Neural cell (in vitro differentiated cells): ENCODE results near the gene SWT1. TPM values are rescaled to one million over a fixed set of nuclear protein-coding genes. Genes with fewer than 3 reads are reported as not detected.

Source experiments
- H2AFZ ChIP-seq: fragments of 200-600, 300-800 bp; sonication (generic), shearing (Covaris generic); 2 replicates; pipeline ENCODE4 v1.6.0; 2014; ENCODE audit warnings: low read depth, mild to moderate bottlenecking, antibody characterized with exemption, low read length, moderate library complexity
- H3F3A ChIP-seq: fragments of 200-600 bp; shearing (Covaris generic); 2 replicates; pipeline ENCODE4 v1.6.1; 2016; ENCODE audit warnings: mild to moderate bottlenecking, moderate library complexity, mixed read lengths, antibody characterized with exemption, low read length; ENCODE audit not compliant: insufficient read depth, poor library complexity, severe bottlenecking
- H3K27ac ChIP-seq: fragments of 200-600, 300-800 bp; sonication (generic), shearing (Covaris generic); 2 replicates; pipeline ENCODE4 v1.5.1; 2014; ENCODE audit warnings: mild to moderate bottlenecking, low read length, moderate library complexity
- H3K27me3 ChIP-seq: fragments of 300-800, 200-600 bp; sonication (generic), shearing (Covaris generic); 2 replicates; pipeline ENCODE4 v1.6.0; 2014; ENCODE audit warnings: mild to moderate bottlenecking, low read depth, low read length, moderate library complexity; ENCODE audit not compliant: insufficient read depth
- H3K36me3 ChIP-seq: fragments of 300-800, 200-600 bp; sonication (generic), shearing (Covaris generic); 2 replicates; pipeline ENCODE4 v1.5.1; 2014; ENCODE audit warnings: mild to moderate bottlenecking, antibody characterized with exemption, low read length, moderate library complexity; ENCODE audit not compliant: insufficient read depth
- H3K4me2 ChIP-seq: fragments of 300-800, 200-600 bp; sonication (generic), shearing (Covaris generic); 2 replicates; pipeline ENCODE4 v1.6.0; 2014; ENCODE audit warnings: mild to moderate bottlenecking, low read length
- H3K4me3 ChIP-seq: fragments of 300-800, 200-600 bp; sonication (generic), shearing (Covaris generic); 2 replicates; pipeline ENCODE4 v1.5.1; 2014; ENCODE audit warnings: mild to moderate bottlenecking, low read length, moderate library complexity
- H3K79me2 ChIP-seq: fragments of 200-600 bp; shearing (Covaris generic); replicated peaks from 2 replicates; pipeline ENCODE4 v1.6.0; 2014; ENCODE audit warnings: mild to moderate bottlenecking, low read length, moderate library complexity; ENCODE audit not compliant: insufficient read depth
- H3K9ac ChIP-seq: fragments of 300-800, 200-600 bp; sonication (generic), shearing (Covaris generic); 2 replicates; pipeline ENCODE4 v1.6.1; 2016; ENCODE audit warnings: mild to moderate bottlenecking, low read length, mixed read lengths
- H3K9me2 ChIP-seq: fragments of 200-600 bp; shearing (Covaris generic); 2 replicates; pipeline ENCODE4 v1.6.1; 2016; ENCODE audit warnings: mild to moderate bottlenecking, low read length, mixed read lengths; ENCODE audit not compliant: insufficient read depth
- H3K9me3 ChIP-seq: fragments of 200-600, 300-800 bp; sonication (generic), shearing (Covaris generic); 2 replicates; pipeline ENCODE4 v1.6.1; 2016; ENCODE audit warnings: mild to moderate bottlenecking, mixed run types, low read length, moderate library complexity, mixed read lengths
- H4K20me1 ChIP-seq: fragments of 200-600 bp; shearing (Covaris generic); 2 replicates; pipeline ENCODE4 v1.6.1; 2016; ENCODE audit warnings: mild to moderate bottlenecking, mixed run types; ENCODE audit not compliant: insufficient read depth
- CTCF ChIP-seq: fragments of 450-650 bp; IDR thresholded peaks from 2 replicates; pipeline ENCODE4 v1.5.1; 2014; ENCODE audit warnings: antibody characterized with exemption, mild to moderate bottlenecking, moderate library complexity; ENCODE audit not compliant: poor library complexity, severe bottlenecking
- EP300 ChIP-seq: fragments of 450-650 bp; conservative IDR thresholded peaks from 2 replicates; pipeline ENCODE4 v1.6.1; 2014; ENCODE audit warnings: antibody characterized with exemption, mild to moderate bottlenecking, moderate library complexity; ENCODE audit not compliant: poor library complexity, severe bottlenecking
- EZH2 ChIP-seq: fragments of 200-600, 300-800 bp; shearing (Covaris generic), sonication (generic); IDR thresholded peaks from 2 replicates; pipeline ENCODE4 v1.6.1; 2014; ENCODE audit warnings: antibody characterized with exemption, low read length, borderline replicate concordance, mild to moderate bottlenecking; ENCODE audit not compliant: insufficient read depth, poor library complexity, severe bottlenecking
- MXI1 ChIP-seq: fragments of 450-650 bp; conservative IDR thresholded peaks from 2 replicates; pipeline ENCODE4 v1.6.1; 2014; ENCODE audit warnings: antibody characterized with exemption, mild to moderate bottlenecking; ENCODE audit not compliant: poor library complexity, severe bottlenecking
- POLR2AphosphoS5 ChIP-seq: IDR thresholded peaks from 2 replicates; pipeline ENCODE4 v1.6.1; 2012
- RAD21 ChIP-seq: fragments of 450-650 bp; conservative IDR thresholded peaks from 2 replicates; pipeline ENCODE4 v1.6.1; 2014; ENCODE audit warnings: antibody characterized with exemption, mild to moderate bottlenecking, moderate library complexity
- REST ChIP-seq: IDR thresholded peaks from 2 replicates; pipeline ENCODE4 v1.6.1; 2012; ENCODE audit warnings: borderline replicate concordance
- SMC3 ChIP-seq: fragments of 450-650 bp; conservative IDR thresholded peaks from 2 replicates; pipeline ENCODE4 v1.6.1; 2014; ENCODE audit warnings: antibody characterized with exemption, mild to moderate bottlenecking, moderate library complexity; ENCODE audit not compliant: poor library complexity
- TAF1 ChIP-seq: IDR thresholded peaks from 2 replicates; pipeline ENCODE4 v1.6.1; 2012; ENCODE audit warnings: low read depth
- polyA plus RNA-seq: library from polyadenylated mRNA; depleted of rRNA; stranded (reverse); fragments of >200 nt; gene quantifications from 2 replicates; pipeline ENCODE4 v1.2.3, GENCODE V29; 2014

Gene SWT1
- polyA plus RNA-seq, 1 donor from 2014 or later = 9.3 TPM

GRCh38 chr1:185110145-185110544, 46.8 kb upstream of the SWT1 start:
- no peak for TF ChIP-seq EZH2
- no peak for TF ChIP-seq RAD21
- no peak for TF ChIP-seq CTCF
- TF ChIP-seq REST = no peak
- no peak for TF ChIP-seq MXI1
- no peak for TF ChIP-seq POLR2AphosphoS5
- no peaks in the 10 kb centered on the region for H4K20me1 ChIP-seq
- no peak overlapping the region for H3K4me2 ChIP-seq
- no peak overlapping the region for H2AFZ ChIP-seq
- no peaks in the 10 kb centered on the region for H3K9me3 ChIP-seq
- H3K9ac ChIP-seq = no peak overlapping the region
- no peaks in the 10 kb centered on the region for H3K27me3 ChIP-seq
- no peaks in the 10 kb centered on the region for H3F3A ChIP-seq
- H3K4me3 ChIP-seq = no peak overlapping the region
- H3K79me2 ChIP-seq = no peaks in the 10 kb centered on the region
- H3K27ac ChIP-seq = no peak overlapping the region
- H3K9me2 ChIP-seq = no peaks in the 10 kb centered on the region
- no peaks in the 10 kb centered on the region for H3K36me3 ChIP-seq

GRCh38 chr1:185111873-185112272, 45.1 kb upstream of the SWT1 start:
- Histone ChIP-seq H3K4me2 (no peak overlapping the region), H3K27me3 (no peaks in the 10 kb centered on the region), H3K79me2 (no peaks in the 10 kb centered on the region), H3K4me3 (no peak overlapping the region), H3K9ac (no peak overlapping the region), H3K27ac (no peak overlapping the region), H2AFZ (no peak overlapping the region), H4K20me1 (no peaks in the 10 kb centered on the region), H3K9me2 (no peaks in the 10 kb centered on the region), H3F3A (no peaks in the 10 kb centered on the region), H3K36me3 (no peaks in the 10 kb centered on the region), H3K9me3 (no peaks in the 10 kb centered on the region)
- TF ChIP-seq SMC3 = no peak
- TF ChIP-seq POLR2AphosphoS5 = no peak

GRCh38 chr1:185112356-185112755, 44.6 kb upstream of the SWT1 start:
- no peak overlapping the region for H3K9ac ChIP-seq
- no peak overlapping the region for H3K27ac ChIP-seq
- no peaks in the 10 kb centered on the region for H3K27me3 ChIP-seq
- no peak for TF ChIP-seq EP300
- TF ChIP-seq POLR2AphosphoS5 = no peak
- TF ChIP-seq CTCF = no peak
- no peak for TF ChIP-seq EZH2
- TF ChIP-seq RAD21 = no peak
- no peak for TF ChIP-seq MXI1
- no peak for TF ChIP-seq TAF1
- TF ChIP-seq REST = no peak
- TF ChIP-seq SMC3 = no peak
- no peak overlapping the region for H3K4me3 ChIP-seq
- no peaks in the 10 kb centered on the region for H3K9me2 ChIP-seq
- no peak overlapping the region for H3K4me2 ChIP-seq
- H2AFZ ChIP-seq = no peak overlapping the region
- no peaks in the 10 kb centered on the region for H4K20me1 ChIP-seq
- no peaks in the 10 kb centered on the region for H3K79me2 ChIP-seq
- no peaks in the 10 kb centered on the region for H3K36me3 ChIP-seq
- no peaks in the 10 kb centered on the region for H3K9me3 ChIP-seq
- no peaks in the 10 kb centered on the region for H3F3A ChIP-seq
